ENCODE results near the gene HOPX.
"Not testable (repeated sequence)": the region's sequence is repeated elsewhere in the genome, so short reads cannot be mapped to it uniquely, and the experiment has no call there.

Gene HOPX

DNA sequence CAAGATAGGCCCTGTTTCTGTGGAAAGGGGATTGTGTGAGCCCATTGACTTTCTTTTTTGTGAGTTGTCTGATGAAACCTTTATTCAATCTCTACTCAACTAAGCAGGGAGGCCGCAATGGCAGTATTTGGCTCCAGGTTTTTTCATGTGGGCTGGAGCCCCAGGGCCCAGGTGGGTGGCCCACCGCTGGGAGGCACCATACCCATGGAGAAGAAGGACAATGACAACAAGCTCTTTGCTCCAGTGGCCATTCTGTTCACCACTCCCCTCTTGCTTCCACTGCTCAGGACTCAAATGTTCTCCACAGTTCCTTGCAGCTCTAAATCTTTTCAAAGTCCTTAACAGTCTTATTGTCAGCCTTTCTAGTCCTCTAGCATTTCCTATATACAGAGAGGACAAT is 54.1 kb downstream of the HOPX start:
- DNase-seq (ENCODE audit: low read depth in 3 of 3) = no peak

DNA sequence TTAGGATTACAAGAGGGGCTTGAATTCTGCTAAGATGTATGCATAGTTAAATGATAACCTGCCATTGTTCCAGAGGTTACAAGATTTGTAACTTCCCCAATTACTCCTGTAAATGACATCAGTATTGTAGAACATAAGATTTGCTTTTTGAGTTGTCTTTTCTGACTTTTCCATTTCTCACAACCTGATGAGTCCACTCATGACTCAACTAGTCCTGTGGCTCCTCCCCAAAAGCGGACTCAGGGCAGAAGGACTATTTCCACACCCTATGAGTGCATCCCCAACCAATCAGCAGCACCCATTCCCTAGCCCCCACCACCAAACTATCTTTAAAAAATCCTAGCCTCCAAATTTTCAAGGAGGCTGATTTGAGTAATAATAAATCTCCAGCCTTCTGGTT is 54.7 kb downstream of the HOPX start:
- DNase-seq (ENCODE audit: low read depth in 3 of 3) = no peak

DNA sequence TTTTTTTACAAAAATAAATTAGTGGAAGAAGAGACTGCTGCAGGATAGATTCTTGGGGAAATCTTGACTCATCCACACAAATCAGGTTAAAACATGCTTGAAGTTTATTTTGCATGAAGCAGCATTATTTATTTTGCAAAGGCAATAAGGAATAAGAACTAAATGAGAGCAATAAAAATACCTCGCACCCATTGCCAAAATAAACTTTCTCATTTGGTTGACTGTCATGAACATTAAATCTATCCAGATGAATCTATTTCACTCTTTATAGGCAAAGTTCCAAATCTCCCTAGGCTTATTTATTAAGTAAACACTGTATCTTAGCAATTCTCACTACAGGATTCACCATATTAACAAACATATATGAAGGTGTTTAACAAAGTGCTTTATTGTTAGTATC is 58.9 kb downstream of the HOPX start:
- DNase-seq (ENCODE audit: low read depth in 3 of 3) = no peak

DNA sequence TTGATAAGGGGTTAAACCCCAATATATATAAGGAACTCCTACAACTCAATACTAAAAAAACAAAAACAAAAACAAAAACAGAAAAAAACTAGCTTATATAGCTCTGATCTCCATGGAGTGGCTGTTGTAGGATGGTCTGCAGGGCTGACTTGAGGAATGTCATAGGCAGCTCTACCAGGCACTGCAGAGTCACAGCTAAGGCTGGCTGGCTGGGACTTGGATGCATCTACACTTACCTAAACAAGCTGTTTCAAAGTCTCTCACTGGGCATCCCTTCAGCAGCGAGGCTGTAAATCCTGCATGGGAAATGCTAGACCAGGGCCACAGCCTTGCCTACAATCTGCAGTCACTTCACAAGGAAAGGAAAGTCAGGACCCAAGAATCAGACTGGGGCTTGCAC is 61.3 kb downstream of the HOPX start:
- DNase-seq (ENCODE audit: low read depth in 3 of 3) = no peak

DNA sequence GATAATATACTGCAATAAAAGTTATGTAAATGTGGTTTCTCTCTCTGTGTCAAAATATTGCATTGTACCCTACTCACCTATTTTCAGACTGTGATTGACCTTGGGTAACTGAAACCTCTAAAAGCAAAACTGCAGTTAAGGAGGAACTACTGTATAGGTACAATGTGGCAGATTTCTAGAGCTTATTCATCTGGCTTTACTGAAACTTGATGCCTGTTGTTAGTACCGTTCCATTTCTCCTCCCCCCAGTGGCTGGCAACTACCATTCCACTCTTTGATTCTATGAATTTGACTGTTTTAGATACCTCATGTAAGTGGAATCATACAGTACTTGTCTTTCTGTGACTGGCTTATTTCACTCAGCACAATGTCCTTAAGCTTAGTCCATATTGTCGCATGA is 61.9 kb downstream of the HOPX start:
- DNase-seq (ENCODE audit: low read depth in 3 of 3) = no peak

DNA sequence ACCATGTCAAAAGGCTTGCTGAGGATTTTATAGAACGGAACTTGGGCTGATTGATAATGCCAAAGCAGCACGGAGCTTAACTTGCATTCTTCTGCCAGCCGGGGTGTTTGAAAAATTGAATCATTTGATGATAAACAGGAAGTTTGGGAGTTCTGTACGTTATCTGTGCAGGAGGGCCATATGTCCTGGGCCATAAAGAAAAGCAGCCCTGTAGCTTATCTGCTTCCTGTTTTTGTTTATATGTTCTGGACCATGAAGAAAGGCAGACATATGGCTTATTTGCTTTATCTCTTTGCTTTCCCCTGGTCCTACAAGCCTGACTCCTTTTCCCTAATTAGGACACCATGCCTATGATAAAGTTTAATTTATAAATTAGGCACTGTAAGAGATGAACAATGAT is 62.4 kb downstream of the HOPX start:
- DNase-seq (ENCODE audit: low read depth in 3 of 3) = no peak

DNA sequence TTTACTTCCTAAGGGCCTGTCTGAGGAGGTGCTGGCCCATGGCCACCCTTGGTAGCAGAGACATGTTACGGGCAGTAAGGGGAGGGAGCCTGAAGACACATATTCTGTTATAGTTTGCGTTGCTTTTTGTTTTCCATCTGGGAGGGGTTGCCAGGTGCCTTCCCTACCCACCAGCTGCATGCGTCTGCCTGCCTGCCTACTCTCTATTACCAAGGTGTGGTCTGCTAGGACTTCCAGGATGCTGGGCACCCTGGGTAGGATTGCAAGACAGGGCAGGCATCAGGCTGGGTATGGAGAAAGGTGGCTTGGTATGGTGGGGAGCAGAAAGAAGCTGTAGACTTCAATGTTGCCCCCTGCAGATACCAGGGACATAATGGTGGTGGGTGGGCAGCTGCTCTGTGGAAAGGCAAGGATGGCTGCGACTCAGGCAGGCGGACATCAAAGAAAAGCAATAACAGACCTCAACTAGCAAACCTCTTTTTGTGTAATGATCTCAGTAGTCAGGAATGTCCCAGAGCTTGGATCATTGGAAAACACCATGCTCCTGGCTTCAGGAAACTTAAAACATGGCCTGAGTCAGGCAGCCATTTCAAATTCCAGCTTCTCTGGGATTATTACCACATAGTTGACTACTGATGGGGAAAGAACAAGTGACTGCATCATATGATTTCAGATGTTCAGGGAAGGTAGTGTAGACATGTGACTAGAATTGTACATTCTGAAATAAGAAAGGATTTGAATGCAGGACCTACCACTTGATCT is 67.8 kb downstream of the HOPX start:
- no peak for DNase-seq (ENCODE audit: low read depth in 3 of 3)

DNA sequence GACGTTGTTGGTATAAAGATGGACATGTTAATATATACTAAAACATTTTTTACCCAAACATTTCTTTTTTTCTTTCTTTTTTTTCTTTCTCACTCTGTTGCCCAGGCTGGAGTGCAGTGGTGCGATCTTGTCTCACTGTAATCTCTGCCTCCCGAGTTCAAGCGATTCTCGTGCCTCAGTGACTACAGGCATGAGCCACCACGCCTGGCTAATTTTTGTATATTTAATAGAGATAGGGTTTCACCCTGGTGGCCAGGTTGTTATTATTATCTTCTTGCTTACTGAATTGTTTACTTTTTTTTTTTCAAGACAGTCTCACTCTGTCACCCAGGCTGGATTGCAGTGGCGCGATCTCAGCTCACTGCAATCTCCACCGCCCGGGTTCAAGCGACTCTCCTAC is 68.8 kb downstream of the HOPX start:
- no peak for DNase-seq (ENCODE audit: low read depth in 3 of 3)

DNA sequence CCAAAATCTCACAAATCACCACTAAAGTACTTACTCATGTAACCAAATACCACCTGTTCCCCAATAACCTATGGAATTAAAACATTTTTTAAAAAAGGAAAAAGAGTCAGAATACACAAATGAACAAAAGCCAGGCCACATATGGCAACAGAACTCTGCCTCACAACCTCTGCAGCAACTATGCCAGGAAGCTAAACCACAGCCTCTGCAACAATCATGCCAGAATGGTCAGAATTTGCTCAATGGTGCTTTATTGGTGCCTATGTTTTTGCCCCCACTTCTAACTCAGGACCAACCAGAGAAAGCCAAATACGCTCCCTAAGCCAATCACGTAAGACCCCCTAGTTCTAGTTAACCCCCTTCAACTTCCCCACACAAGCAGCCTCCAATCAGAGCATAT is 69.6 kb downstream of the HOPX start:
- DNase-seq (ENCODE audit: low read depth in 3 of 3) = no peak

DNA sequence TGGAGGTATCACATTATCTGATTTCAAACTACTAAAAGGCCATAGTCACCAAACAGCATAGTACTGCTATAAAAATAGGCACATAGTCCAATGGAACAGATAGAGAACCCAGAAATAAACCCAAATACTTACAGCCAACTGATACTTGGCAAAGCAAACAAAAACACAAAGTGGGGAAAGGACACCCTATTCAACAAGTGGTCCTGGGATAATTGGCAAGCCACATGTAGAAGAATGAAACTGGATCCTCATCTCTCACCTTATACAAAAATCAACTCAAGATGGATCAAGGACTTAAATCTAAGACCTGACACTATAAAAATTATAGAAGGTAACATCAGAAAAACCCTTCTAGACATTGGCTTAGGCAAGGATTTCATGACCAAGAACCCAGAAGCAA is 70.9 kb downstream of the HOPX start:
- DNase-seq (ENCODE audit: low read depth in 3 of 3) = not testable (repeated sequence)

DNA sequence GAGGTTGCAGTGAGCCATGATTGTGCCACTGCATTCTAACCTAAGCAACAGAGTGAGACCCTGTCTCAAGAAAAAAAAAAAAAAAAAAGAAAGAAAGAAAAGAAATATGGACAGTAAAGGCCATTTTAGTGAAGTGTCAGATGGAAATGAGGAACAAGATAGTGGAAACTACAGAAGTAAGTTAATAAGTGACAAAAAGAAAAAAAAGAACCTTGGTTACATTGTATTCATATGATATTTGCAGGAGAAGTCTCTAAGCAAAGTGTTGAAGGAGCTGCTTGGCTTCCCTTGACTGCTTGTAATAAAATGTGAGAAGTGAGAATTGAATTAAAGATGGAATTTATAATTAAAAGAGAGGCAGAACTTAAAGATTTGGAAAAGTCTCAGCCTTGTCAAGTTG is 73.2 kb downstream of the HOPX start:
- no peak for DNase-seq (ENCODE audit: low read depth in 3 of 3)

DNA sequence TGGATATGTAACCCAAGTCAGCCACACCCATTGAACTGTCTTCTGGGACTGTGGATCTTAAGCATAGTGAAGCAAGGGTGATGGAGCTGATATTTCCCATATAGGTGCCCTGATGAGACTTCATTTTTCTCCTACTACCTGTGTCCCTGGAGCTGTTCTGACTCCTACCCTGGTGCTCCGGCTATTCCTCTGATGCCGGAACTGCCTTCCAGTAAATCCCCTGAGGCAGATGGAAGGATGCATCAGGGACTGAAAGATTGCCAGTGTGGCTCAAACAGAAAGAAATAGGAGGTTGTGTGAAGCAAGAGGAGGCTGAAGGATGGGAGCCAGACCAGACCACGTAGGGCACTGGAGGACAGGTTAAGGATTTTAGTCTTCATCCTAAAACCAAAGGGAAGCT is 74.7 kb downstream of the HOPX start:
- no peak for DNase-seq (ENCODE audit: low read depth in 3 of 3)

DNA sequence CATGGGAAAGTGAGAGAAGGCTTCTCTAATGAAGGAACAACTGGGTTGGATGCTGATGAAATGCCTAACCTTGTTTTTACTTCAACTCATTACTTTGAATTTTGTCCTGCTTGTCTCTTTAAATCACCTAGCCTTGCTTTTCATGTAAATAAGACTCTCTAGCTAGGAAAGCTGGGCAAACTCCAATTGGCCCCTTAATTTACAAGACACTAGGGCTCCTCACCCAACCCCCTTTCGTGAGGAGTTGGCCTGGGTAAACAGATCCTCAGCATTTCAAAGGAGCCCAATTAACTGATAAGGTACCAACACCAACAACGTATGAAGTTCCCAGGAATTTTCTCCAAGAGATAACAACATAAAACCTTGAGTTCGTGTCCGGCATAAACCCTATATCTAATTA is 75.6 kb downstream of the HOPX start:
- DNase-seq (ENCODE audit: low read depth in 3 of 3) = not testable (repeated sequence)

DNA sequence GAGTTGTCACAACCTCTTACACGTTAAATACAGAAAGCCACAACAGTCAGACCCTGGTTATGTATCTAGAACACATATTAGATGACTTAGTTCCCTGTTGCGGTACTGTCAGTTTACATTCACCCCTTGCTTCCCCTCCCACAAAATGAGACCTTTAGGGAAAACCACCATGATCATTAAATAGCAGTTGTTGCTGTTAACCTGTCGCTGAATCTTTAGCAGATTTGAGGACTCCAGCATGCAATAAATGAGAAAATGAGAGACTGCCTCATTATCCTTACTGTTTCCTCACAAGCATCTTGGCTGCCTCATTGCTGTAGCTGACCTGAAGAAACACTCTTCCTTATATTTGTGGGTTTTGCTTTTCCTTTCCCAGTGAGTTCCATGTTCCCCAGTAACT is 77.8 kb downstream of the HOPX start:
- DNase-seq (ENCODE audit: low read depth in 3 of 3) = no peak

All from stimulated activated CD4-positive, alpha-beta T cell treated with anti-CD3 and anti-CD28 coated beads, TNF-alpha, amount 100 ng/mL, for 4 hours (primary cell).